GM23338 (cell line): Measurements from ENCODE around the gene OR8I2. TPM values are rescaled to one million over a fixed set of nuclear protein-coding genes. Genes with fewer than 3 reads are reported as not detected.

ENCODE experiments used
- ATAC-seq: fragments of 200-7000 bp; cut with Tn5 transposase; 3 replicates; pipeline ENCODE4 v1.9.1; 2020
- DNase-seq: peaks from one replicate; pipeline ENCODE4 v3.0.0-alpha.2; 2015; ENCODE audit warnings: low spot score
- H2AFZ ChIP-seq: fragments of 200-600 bp; sonication (generic); 2 replicates; pipeline ENCODE4 v1.8.0; 2016; ENCODE audit warnings: antibody characterized with exemption, mild to moderate bottlenecking, moderate library complexity
- H3F3A ChIP-seq: fragments of 200-600 bp; sonication (generic); replicated peaks from 2 replicates; pipeline ENCODE4 v1.8.0; 2017; ENCODE audit warnings: antibody characterized with exemption, mixed run types, low read depth
- H3K27ac ChIP-seq: fragments of 200-600 bp; sonication (generic); 2 replicates; pipeline ENCODE4 v1.6.1; 2016; ENCODE audit warnings: low read depth
- H3K27me3 ChIP-seq: fragments of 200-600 bp; sonication (generic); 2 replicates; pipeline ENCODE4 v1.8.0; 2016; ENCODE audit warnings: mild to moderate bottlenecking, mixed run types, moderate library complexity; ENCODE audit not compliant: insufficient read depth
- H3K36me3 ChIP-seq: fragments of 200-600 bp; sonication (generic); 2 replicates; pipeline ENCODE4 v1.8.0; 2016; ENCODE audit warnings: mild to moderate bottlenecking; ENCODE audit not compliant: insufficient read depth
- H3K4me1 ChIP-seq: fragments of 200-600 bp; sonication (generic); 2 replicates; pipeline ENCODE4 v1.8.0; 2016; ENCODE audit warnings: mild to moderate bottlenecking, moderate library complexity; ENCODE audit not compliant: insufficient read depth
- H3K4me2 ChIP-seq: fragments of 200-600 bp; sonication (generic); 2 replicates; pipeline ENCODE4 v1.7.1; 2017; ENCODE audit warnings: mixed run types
- H3K4me3 ChIP-seq: fragments of 200-600 bp; sonication (generic); 2 replicates; pipeline ENCODE4 v1.6.1; 2016; ENCODE audit warnings: mixed run types
- H3K79me2 ChIP-seq: fragments of 200-600 bp; sonication (generic); replicated peaks from 2 replicates; pipeline ENCODE4 v1.8.0; 2017; ENCODE audit warnings: mild to moderate bottlenecking; ENCODE audit not compliant: insufficient read depth
- H3K9me2 ChIP-seq: fragments of 200-600 bp; sonication (generic); 2 replicates; pipeline ENCODE4 v1.8.0; 2017; ENCODE audit not compliant: insufficient read depth
- H4K20me1 ChIP-seq: fragments of 200-600 bp; sonication (generic); replicated peaks from 2 replicates; pipeline ENCODE4 v1.8.0; 2017; ENCODE audit warnings: mild to moderate bottlenecking; ENCODE audit not compliant: insufficient read depth
- H3K27ac Mint-ChIP-seq: 2 replicates; pipeline ENCODE4 v1.8.0; 2020; ENCODE audit warnings: inconsistent platforms, mild to moderate bottlenecking, moderate library complexity, mixed read lengths
- H3K27me3 Mint-ChIP-seq: 3 replicates; pipeline ENCODE4 v1.8.0; 2022; ENCODE audit warnings: low read depth, mild to moderate bottlenecking, moderate library complexity, mixed read lengths, inconsistent platforms; ENCODE audit not compliant: insufficient read depth, poor library complexity
- H3K36me3 Mint-ChIP-seq: 3 replicates; pipeline ENCODE4 v1.8.0; 2021; ENCODE audit warnings: low read depth, mild to moderate bottlenecking, inconsistent platforms, moderate library complexity, mixed read lengths
- H3K4me1 Mint-ChIP-seq: 3 replicates; pipeline ENCODE4 v1.8.0; 2020; ENCODE audit warnings: mild to moderate bottlenecking, inconsistent platforms, mixed read lengths
- H3K4me3 Mint-ChIP-seq: 3 replicates; pipeline ENCODE4 v1.8.0; 2021; ENCODE audit warnings: moderate library complexity, mild to moderate bottlenecking, inconsistent platforms, mixed read lengths
- H3K9me3 Mint-ChIP-seq: 3 replicates; pipeline ENCODE4 v1.8.0; 2020; ENCODE audit warnings: moderate library complexity, mild to moderate bottlenecking, inconsistent platforms, mixed read lengths
- CTCF ChIP-seq, 2 experiments: fragments of 200-600 bp in 1 of 2; sonication (generic) in 1 of 2; conservative IDR thresholded peaks; 2 replicates each; pipeline versions ENCODE4 v1.5.1 to v1.6.1; 2016 to 2017; ENCODE audit warnings: antibody characterized with exemption in 2 of 2, low read depth in 2 of 2, mild to moderate bottlenecking in 2 of 2, moderate library complexity in 1 of 2
- ETS1 ChIP-seq: IDR thresholded peaks from 2 replicates; pipeline ENCODE4 v1.6.1; 2016; ENCODE audit warnings: antibody characterized with exemption
- JUNB ChIP-seq: IDR thresholded peaks from one replicate; pipeline ENCODE4 v1.6.1; 2016; ENCODE audit warnings: antibody characterized with exemption; ENCODE audit not compliant: unreplicated experiment
- POLR2AphosphoS5 ChIP-seq: IDR thresholded peaks from 2 replicates; pipeline ENCODE4 v1.6.1; 2016; ENCODE audit warnings: antibody characterized with exemption, low read depth
- REST ChIP-seq: IDR thresholded peaks from one replicate; pipeline ENCODE4 v1.6.1; 2018; ENCODE audit warnings: antibody characterized with exemption; ENCODE audit not compliant: unreplicated experiment
- STAT1 ChIP-seq: IDR thresholded peaks from one replicate; pipeline ENCODE4 v1.6.1; 2016; ENCODE audit warnings: antibody characterized with exemption; ENCODE audit not compliant: unreplicated experiment
- polyA plus RNA-seq: library from polyadenylated mRNA; unstranded; fragments of >200 nt; fragmentation: Nextera tagmentation; extraction: Ambion mirVana; gene quantifications from 2 replicates; pipeline ENCODE4 v1.2.1, GENCODE V29; 2016
- total RNA-seq: library from RNA; depleted of rRNA; stranded (reverse); fragments of >200 nt; shearing (Covaris generic); gene quantifications from 2 replicates; pipeline ENCODE4 v1.2.3, GENCODE V29; 2014

Gene OR8I2
- total and polyA plus RNA-seq, 2 experiments from 2014 or later = not detected

- Histone ChIP-seq H3F3A (no peaks in the 10 kb centered on the region), H3K36me3 (no peaks in the 10 kb centered on the region), H4K20me1 (no peaks in the 10 kb centered on the region), H2AFZ (no peak overlapping the region; the same call in 1 of the 2 replicates), H3K4me1 (0 out of 2 replicates have a peak, but pooled peaks cover under 1% of the 10 kb centered on the region), H3K4me2 (no peak overlapping the region), H3K27me3 (no peaks in the 10 kb centered on the region), H3K79me2 (no peaks in the 10 kb centered on the region), H3K4me3 (no peak overlapping the region), H3K27ac (no peak overlapping the region), H3K9me2 (peaks cover 5% of the 10 kb centered on the region; the same call in 1 of the 2 replicates)
- TF ChIP-seq JUNB (no peak), STAT1 (no peak), REST (no peak)
- no peaks in the 10 kb centered on the region for H3K4me1 Mint-ChIP-seq
- H3K27me3 Mint-ChIP-seq = no peaks in the 10 kb centered on the region
- no peak overlapping the region for H3K27ac Mint-ChIP-seq
- ATAC-seq (no peak), DNase-seq (no peak)
- no peaks in the 10 kb centered on the region for H3K36me3 Mint-ChIP-seq
- no peaks in the 10 kb centered on the region for H3K9me3 Mint-ChIP-seq
- no peak overlapping the region for H3K4me3 Mint-ChIP-seq
These were observed 26.1 kb upstream of the OR8I2 start for GRCh38 chr11:56066980-56067379.

GRCh38 chr11:56089697-56090096, 3.4 kb upstream of the OR8I2 start:
- H3K9me3 Mint-ChIP-seq = no peaks in the 10 kb centered on the region
- TF ChIP-seq ETS1 (no peak), POLR2AphosphoS5 (no peak), CTCF (conservative IDR thresholded peaks at IDR 0.05; ENCODE audit: low read depth in 2 of 2) (peak; percentile 36 to 70)
- H4K20me1 ChIP-seq = no peaks in the 10 kb centered on the region
- no peak overlapping the region for H3K4me3 ChIP-seq
- no peaks in the 10 kb centered on the region for H3K27me3 Mint-ChIP-seq
- H3F3A ChIP-seq = no peaks in the 10 kb centered on the region
- no peak overlapping the region for H3K4me3 Mint-ChIP-seq
- H2AFZ ChIP-seq = no peak overlapping the region
- H3K9me2 ChIP-seq = no peaks in the 10 kb centered on the region
- no peaks in the 10 kb centered on the region for H3K27me3 ChIP-seq
- H3K4me1 Mint-ChIP-seq = no peaks in the 10 kb centered on the region
- H3K4me1 ChIP-seq = no peaks in the 10 kb centered on the region
- H3K79me2 ChIP-seq = no peaks in the 10 kb centered on the region
- no peak overlapping the region for H3K27ac Mint-ChIP-seq
- no peaks in the 10 kb centered on the region for H3K36me3 Mint-ChIP-seq
- H3K4me2 ChIP-seq = no peak overlapping the region
- no peaks in the 10 kb centered on the region for H3K36me3 ChIP-seq
- no peak overlapping the region for H3K27ac ChIP-seq
- DNase-seq (peak; percentile 28), ATAC-seq (no peak)
